OCI-LY1 (cell line): ENCODE results near the gene B9D2.

Experiments
- CTCF ChIP-seq: fragments of 200-600 bp; sonication (generic), shearing (Covaris generic); IDR thresholded peaks from 2 replicates; pipeline ENCODE4 v1.5.1; 2017; ENCODE audit warnings: mild to moderate bottlenecking, antibody characterized with exemption, low read length, moderate library complexity, mixed read lengths
- EZH2 ChIP-seq: fragments of 200-600 bp; sonication (generic), shearing (Covaris generic); IDR thresholded peaks from 2 replicates; pipeline ENCODE4 v1.8.0; 2017; ENCODE audit warnings: borderline replicate concordance, mixed run types, mild to moderate bottlenecking, antibody characterized with exemption, low read length, moderate library complexity, mixed read lengths

- no peak for TF ChIP-seq CTCF
- TF ChIP-seq EZH2: no peak
Measured at GRCh38 chr19:41307954-41308449, 55.9 kb downstream of the B9D2 start.
